ENCODE measurements around the gene TLE4.
"Not testable (repeated sequence)": the region's sequence is repeated elsewhere in the genome, so short reads cannot be mapped to it uniquely, and the experiment has no call there.

TLE4 gene

GRCh38 chr9:79641070-79641469, 69.3 kb downstream of the TLE4 start:
- TF ChIP-seq TAF1 (IDR thresholded peaks at IDR 0.05; ENCODE audit: low read depth, low read length) = no peak
- no peak for TF ChIP-seq PAX5 (IDR thresholded peaks at IDR 0.05; ENCODE audit: insufficient read depth, low read length, severe bottlenecking)
- TF ChIP-seq SPI1 (IDR thresholded peaks at IDR 0.05; ENCODE audit: low read depth, low read length) = no peak
- TF ChIP-seq POLR2AphosphoS5 (IDR thresholded peaks at IDR 0.05; ENCODE audit: low read depth, low read length) = no peak
- no peak for FAIRE-seq
- DNase-seq (ENCODE audit: insufficient read length, low spot score) = no peak

GRCh38 chr9:79642671-79643070, 70.9 kb downstream of the TLE4 start:
- DNase-seq (ENCODE audit: insufficient read length, low spot score) = no peak
- no peak for TF ChIP-seq TAF1 (IDR thresholded peaks at IDR 0.05; ENCODE audit: low read depth, low read length)
- FAIRE-seq = no peak

GRCh38 chr9:79644048-79644447, 72.3 kb downstream of the TLE4 start:
- TF ChIP-seq POLR2A (IDR thresholded peaks at IDR 0.05; ENCODE audit: low read depth, low read length) = no peak
- TF ChIP-seq SPI1 (IDR thresholded peaks at IDR 0.05; ENCODE audit: low read depth, low read length) = no peak
- no peak for TF ChIP-seq TAF1 (IDR thresholded peaks at IDR 0.05; ENCODE audit: low read depth, low read length)
- no peak for TF ChIP-seq POU2F2 (IDR thresholded peaks at IDR 0.05; ENCODE audit: low read depth, low read length)
- TF ChIP-seq PAX5 (IDR thresholded peaks at IDR 0.05; ENCODE audit: insufficient read depth, low read length, severe bottlenecking) = no peak
- no peak for TF ChIP-seq POLR2AphosphoS5 (IDR thresholded peaks at IDR 0.05; ENCODE audit: low read depth, low read length)
- no peak for DNase-seq (ENCODE audit: insufficient read length, low spot score)
- no peak for FAIRE-seq

GRCh38 chr9:79644601-79645000, 72.8 kb downstream of the TLE4 start:
- FAIRE-seq (no peak), DNase-seq (ENCODE audit: insufficient read length, low spot score) (no peak)
- TF ChIP-seq POLR2A (IDR thresholded peaks at IDR 0.05; ENCODE audit: low read depth, low read length) (no peak), POLR2AphosphoS5 (IDR thresholded peaks at IDR 0.05; ENCODE audit: low read depth, low read length) (no peak), SPI1 (IDR thresholded peaks at IDR 0.05; ENCODE audit: low read depth, low read length) (no peak), PAX5 (IDR thresholded peaks at IDR 0.05; ENCODE audit: insufficient read depth, low read length, severe bottlenecking) (no peak), TAF1 (IDR thresholded peaks at IDR 0.05; ENCODE audit: low read depth, low read length) (no peak), POU2F2 (IDR thresholded peaks at IDR 0.05; ENCODE audit: low read depth, low read length) (no peak)

- no peak for TF ChIP-seq SPI1 (IDR thresholded peaks at IDR 0.05; ENCODE audit: low read depth, low read length)
- TF ChIP-seq POLR2AphosphoS5 (IDR thresholded peaks at IDR 0.05; ENCODE audit: low read depth, low read length) = no peak
- no peak for TF ChIP-seq PAX5 (IDR thresholded peaks at IDR 0.05; ENCODE audit: insufficient read depth, low read length, severe bottlenecking)
- TF ChIP-seq POU2F2 (IDR thresholded peaks at IDR 0.05; ENCODE audit: low read depth, low read length) = no peak
- TF ChIP-seq POLR2A (IDR thresholded peaks at IDR 0.05; ENCODE audit: low read depth, low read length) = no peak
- no peak for TF ChIP-seq TAF1 (IDR thresholded peaks at IDR 0.05; ENCODE audit: low read depth, low read length)
- FAIRE-seq (no peak), DNase-seq (ENCODE audit: insufficient read length, low spot score) (no peak)
Measured at GRCh38 chr9:79645110-79645509, 73.3 kb downstream of the TLE4 start.

- DNase-seq (ENCODE audit: insufficient read length, low spot score) = no peak
- no peak for FAIRE-seq
- no peak for TF ChIP-seq TAF1 (IDR thresholded peaks at IDR 0.05; ENCODE audit: low read depth, low read length)
- no peak for TF ChIP-seq POU2F2 (IDR thresholded peaks at IDR 0.05; ENCODE audit: low read depth, low read length)
- TF ChIP-seq POLR2AphosphoS5 (IDR thresholded peaks at IDR 0.05; ENCODE audit: low read depth, low read length) = no peak
- no peak for TF ChIP-seq PAX5 (IDR thresholded peaks at IDR 0.05; ENCODE audit: insufficient read depth, low read length, severe bottlenecking)
- no peak for TF ChIP-seq SPI1 (IDR thresholded peaks at IDR 0.05; ENCODE audit: low read depth, low read length)
- no peak for TF ChIP-seq POLR2A (IDR thresholded peaks at IDR 0.05; ENCODE audit: low read depth, low read length)
Measured at GRCh38 chr9:79646096-79646495, 74.3 kb downstream of the TLE4 start.

GRCh38 chr9:79651251-79651795, 79.6 kb downstream of the TLE4 start:
- TF ChIP-seq SPI1 (IDR thresholded peaks at IDR 0.05; ENCODE audit: low read depth, low read length) (no peak), POU2F2 (IDR thresholded peaks at IDR 0.05; ENCODE audit: low read depth, low read length) (no peak), PAX5 (IDR thresholded peaks at IDR 0.05; ENCODE audit: insufficient read depth, low read length, severe bottlenecking) (no peak), TAF1 (IDR thresholded peaks at IDR 0.05; ENCODE audit: low read depth, low read length) (no peak), POLR2AphosphoS5 (IDR thresholded peaks at IDR 0.05; ENCODE audit: low read depth, low read length) (no peak), POLR2A (IDR thresholded peaks at IDR 0.05; ENCODE audit: low read depth, low read length) (no peak)
- DNase-seq (ENCODE audit: insufficient read length, low spot score) = no peak

GRCh38 chr9:79652598-79652997, 80.8 kb downstream of the TLE4 start:
- DNase-seq (ENCODE audit: insufficient read length, low spot score) (no peak), FAIRE-seq (no peak)
- no peak for TF ChIP-seq SPI1 (IDR thresholded peaks at IDR 0.05; ENCODE audit: low read depth, low read length)
- TF ChIP-seq POLR2A (IDR thresholded peaks at IDR 0.05; ENCODE audit: low read depth, low read length) = no peak
- no peak for TF ChIP-seq POLR2AphosphoS5 (IDR thresholded peaks at IDR 0.05; ENCODE audit: low read depth, low read length)
- TF ChIP-seq POU2F2 (IDR thresholded peaks at IDR 0.05; ENCODE audit: low read depth, low read length) = no peak
- TF ChIP-seq PAX5 (IDR thresholded peaks at IDR 0.05; ENCODE audit: insufficient read depth, low read length, severe bottlenecking) = no peak
- no peak for TF ChIP-seq TAF1 (IDR thresholded peaks at IDR 0.05; ENCODE audit: low read depth, low read length)

More at GRCh38 chr9:79651251-79651795, 79.6 kb downstream of the TLE4 start:
- no peak for FAIRE-seq

GRCh38 chr9:79654591-79655382, 83.0 kb downstream of the TLE4 start:
- FAIRE-seq; DNase-seq (ENCODE audit: insufficient read length, low spot score): not testable (repeated sequence)

- TF ChIP-seq POLR2AphosphoS5 (IDR thresholded peaks at IDR 0.05; ENCODE audit: low read depth, low read length) = no peak
- TF ChIP-seq TAF1 (IDR thresholded peaks at IDR 0.05; ENCODE audit: low read depth, low read length) = no peak
- no peak for TF ChIP-seq POU2F2 (IDR thresholded peaks at IDR 0.05; ENCODE audit: low read depth, low read length)
- no peak for TF ChIP-seq POLR2A (IDR thresholded peaks at IDR 0.05; ENCODE audit: low read depth, low read length)
- TF ChIP-seq SPI1 (IDR thresholded peaks at IDR 0.05; ENCODE audit: low read depth, low read length) = no peak
- no peak for TF ChIP-seq PAX5 (IDR thresholded peaks at IDR 0.05; ENCODE audit: insufficient read depth, low read length, severe bottlenecking)
- DNase-seq (ENCODE audit: insufficient read length, low spot score) (no peak), FAIRE-seq (no peak)
Measured at GRCh38 chr9:79655551-79655950, 83.8 kb downstream of the TLE4 start.

Measured in GM12891 (cell line).